Activated CD4-positive, alpha-beta T cell treated with anti-CD3 and anti-CD28 coated beads, Interleukin-10, Interleukin-2, amounts not matched to agents 100 ng/mL and 50 ng/mL, durations not matched to agents 16 hours and 8 hours (primary cell): Measurements from ENCODE around the gene TAX1BP3.

ENCODE experiments used
- DNase-seq: peaks from one replicate; pipeline ENCODE4 v3.0.0-alpha.2; 2020

Gene TAX1BP3

DNA sequence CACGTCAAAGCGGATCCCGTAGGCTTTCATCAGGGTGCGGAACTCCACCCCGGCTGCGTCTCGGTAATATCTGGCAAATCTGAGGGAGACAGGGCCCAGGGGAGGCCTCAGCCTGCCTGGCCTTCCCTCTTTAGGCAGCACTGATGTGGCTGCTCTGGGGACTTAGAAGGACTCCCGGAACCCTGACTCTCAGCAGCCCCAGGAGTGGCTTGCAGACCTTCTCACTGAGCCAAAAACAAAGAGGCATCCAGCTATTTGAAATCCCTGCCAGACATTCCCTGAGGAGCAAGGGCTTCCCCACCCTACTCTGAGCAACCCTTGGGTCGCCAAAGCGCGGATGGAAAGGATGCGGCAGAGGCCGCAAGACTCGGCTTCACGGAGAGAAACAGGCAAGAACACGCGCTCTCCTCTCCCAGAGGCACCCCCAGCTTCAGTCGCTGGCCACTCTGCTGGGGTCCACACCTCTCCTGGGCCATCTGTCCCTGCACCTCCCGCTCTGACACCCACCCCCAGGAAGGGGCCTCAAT lies 19.7 kb upstream of the TAX1BP3 start:
- DNase-seq, result no peak

DNA sequence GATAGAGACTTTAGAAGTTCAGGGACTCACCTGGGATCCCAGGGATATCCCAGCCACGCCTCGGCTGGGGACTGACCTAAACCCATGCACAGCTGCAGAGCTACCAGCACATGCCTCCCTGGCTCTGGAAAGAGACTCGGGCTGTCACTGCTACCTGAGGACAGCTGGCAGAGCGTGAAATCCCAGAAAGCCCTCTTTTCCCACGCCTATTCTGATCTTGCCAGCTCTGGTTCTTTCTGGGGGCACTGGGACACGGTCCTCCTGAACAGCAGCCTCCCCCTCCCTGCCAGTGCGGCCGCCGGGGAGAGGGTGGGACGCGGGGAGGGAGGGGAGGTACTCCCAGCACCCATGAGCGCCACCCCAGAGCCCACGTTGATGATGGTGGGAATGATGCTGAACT lies 16.8 kb upstream of the TAX1BP3 start:
- no peak for DNase-seq

DNA sequence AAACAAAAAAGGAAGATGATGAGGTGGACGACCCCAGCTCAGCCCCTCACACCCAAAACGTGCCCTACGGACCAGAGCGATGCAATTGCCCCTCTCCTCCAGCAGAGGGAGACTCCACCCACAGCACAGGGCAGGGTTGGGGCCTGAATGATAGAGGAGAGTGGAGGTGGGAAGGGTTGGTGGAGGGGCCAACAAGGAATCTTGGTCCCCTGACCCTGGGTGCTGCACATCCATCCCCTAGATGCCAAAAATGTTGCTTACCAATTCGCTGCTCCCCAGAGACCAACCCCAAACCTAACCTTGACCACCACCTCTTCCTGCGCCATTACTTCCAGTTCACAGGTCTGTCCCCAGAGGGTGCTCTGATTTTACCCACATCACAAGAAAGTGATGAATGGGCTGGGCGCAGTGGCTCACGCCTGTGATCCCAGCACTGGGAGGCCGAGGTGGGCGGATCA lies 14.7 kb upstream of the TAX1BP3 start:
- peak; percentile 71 for DNase-seq

DNA sequence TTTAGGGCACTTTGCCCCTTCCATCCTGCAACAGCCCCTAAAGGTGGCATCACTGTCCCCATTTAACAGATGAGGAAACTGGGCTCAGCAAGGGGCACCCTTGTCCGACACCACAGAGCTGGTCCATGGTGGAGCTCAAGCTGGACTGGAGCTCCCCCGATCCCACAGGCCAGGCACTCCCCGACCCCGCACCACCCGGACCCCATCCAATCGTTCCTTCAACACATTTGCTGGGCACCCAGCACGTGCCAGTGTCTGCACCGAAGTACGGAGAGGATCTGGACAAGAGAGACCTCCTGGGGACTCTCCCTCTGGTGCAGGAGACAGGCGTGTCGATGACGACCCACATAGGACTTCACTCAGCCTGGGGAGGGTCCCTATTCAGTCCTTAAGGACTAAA lies 13.7 kb upstream of the TAX1BP3 start:
- DNase-seq, result no peak

DNA sequence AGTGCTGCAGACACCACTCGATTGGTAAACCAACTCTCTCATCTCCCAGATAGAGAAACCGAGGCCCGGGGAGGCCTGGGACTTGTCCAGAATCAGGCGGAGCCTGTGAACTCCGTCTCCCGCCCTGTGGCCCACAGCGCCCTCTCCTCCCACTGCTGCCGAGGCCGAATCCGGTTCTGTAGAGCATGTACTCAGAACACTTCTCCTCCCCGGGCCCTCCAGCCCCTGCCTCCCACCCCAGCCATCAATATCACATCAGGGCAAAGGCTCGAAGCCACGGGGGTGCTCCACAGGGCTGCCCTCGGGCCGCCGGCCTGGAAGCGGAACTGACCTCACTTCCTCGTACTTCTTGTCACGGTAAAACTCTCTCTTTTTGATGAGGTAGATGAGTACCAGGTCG lies 13.2 kb upstream of the TAX1BP3 start:
- DNase-seq, result no peak

DNA sequence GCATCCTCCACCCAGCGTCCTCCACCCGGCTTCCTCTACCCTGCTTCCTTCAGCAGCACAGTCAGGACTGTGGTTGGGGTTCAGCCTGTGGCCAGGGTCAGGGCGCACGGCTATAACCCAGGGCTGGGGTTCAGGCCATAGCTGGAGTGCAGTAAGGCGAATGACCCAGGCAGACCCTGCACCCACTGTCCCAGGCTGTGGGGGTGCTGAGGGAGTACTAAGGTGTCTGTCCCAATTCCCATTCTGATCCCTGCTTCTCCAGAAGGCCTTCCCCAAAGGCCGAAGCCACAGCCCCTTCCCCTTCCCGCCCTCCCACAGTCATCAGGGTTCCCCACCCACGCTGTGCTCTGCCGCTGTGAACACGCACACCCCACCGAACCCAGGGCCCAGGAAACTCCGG lies 12.7 kb upstream of the TAX1BP3 start:
- DNase-seq, result no peak

DNA sequence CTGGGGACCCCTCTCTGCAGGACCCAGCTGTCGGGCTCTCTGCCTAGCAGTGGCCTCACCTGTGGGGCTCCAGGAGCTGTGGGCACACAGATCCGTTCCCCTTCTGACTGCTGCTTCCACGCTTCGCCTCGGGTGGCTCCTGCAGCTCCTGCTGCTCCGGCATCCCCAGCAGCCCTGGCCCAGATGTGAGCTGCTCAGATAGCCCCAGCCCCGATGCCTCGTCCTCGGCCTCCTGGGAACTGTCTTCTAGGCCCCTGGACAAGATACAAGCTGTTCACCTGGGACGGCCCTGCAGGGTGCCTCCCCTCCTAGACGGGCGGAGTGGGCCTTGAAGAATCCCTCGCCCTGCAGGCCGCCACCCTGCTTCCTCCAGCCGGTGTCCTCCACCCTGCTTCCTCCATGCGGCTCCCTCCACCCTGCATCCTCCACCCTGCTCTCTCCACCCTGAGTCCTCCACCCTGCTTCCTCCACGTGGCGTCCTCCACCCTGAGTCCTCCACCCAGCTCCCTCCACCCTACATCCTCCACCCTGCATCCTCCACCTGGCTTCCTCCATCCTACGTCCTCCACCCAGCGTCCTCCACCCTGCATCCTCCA lies 11.3 kb upstream of the TAX1BP3 start:
- no peak for DNase-seq

DNA sequence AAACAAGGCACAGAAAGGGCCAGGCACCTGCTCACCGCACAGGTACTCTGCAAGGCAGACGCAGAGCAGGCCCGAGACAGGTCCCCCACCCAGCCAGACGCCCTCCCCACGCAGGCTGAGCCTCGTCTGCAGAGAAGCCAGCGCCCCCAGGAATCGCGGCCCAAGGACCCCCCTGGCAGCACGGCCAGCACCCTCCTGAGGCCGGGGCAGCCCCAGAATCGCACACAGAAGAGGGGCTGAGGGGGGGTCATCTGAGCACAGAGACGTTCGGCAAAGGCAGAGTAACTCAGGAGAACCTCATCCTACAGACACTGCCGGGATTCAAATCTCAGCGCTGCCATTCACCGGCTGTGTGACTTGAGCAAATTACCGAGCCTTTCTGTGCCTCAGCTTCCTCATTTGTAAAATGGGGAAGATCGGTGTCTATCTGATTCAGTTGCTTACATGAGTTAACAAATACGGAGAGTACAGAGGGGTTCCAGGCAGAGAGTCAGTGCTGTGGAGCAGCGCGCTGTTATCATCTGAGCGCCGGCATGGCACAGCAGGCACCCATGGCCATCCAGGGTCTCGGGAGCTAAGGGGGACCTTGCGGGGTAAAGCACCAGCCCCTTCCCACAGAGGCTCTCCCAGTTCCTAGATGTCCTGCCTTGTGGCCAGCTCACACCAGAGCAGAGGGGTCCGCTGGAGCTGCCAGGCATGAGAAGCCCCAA lies 10.6 kb upstream of the TAX1BP3 start:
- no peak for DNase-seq

DNA sequence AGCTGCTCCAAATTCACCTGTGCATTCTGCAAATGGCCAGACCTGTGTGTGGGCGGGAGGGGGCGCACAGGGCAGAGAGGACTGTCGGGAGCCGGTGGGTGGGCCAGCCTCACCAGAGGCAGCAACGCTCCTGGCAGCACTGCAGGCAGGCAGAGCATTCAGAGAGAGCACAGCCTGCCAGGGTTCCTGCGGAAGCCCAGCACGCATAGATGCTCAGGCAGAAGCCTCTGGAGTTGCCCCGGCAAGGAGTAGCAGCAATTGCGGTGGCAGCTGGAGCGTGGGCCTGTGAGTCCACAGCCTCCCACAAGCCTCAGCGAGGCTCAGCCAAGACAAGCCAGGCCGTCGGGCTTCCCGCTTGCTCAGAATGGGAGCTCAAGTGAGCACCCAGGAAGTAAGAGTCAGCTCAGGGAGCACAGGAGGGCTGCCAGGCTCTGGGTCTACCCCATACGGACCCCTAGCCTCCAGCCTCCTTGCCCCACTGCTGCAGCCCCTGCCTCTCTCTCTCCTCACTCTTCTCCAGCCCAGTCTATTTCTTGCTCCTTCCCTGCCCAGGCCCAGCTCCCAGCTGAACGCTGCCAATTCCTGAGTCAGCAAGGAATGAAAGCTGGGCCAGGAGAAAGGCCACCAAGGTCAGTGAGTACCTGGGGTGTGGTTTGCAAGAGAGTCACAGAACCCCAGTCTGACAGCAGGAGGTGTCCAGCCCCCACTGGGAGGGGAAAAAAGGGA lies 9.9 kb upstream of the TAX1BP3 start:
- no peak for DNase-seq

DNA sequence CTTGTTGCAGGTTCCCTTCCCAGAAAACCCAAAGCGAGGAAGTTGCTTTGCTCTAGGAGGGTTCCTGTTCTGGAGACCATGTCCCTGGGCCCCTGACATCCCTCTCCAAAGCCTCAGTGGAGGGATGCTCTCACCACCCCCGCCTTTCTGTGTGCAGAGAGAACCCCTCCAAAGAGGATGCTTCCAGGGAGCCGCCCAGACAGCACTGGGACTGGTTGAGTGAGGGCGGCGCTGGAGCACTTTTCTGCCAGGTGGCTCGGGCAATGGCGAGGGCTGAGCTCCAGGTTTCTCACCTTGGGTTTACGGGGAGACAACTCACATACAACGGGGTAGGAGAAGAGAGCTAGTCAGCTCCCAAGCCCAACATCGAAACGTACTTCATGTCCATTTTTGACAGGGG lies 7.5 kb upstream of the TAX1BP3 start:
- no peak for DNase-seq

DNA sequence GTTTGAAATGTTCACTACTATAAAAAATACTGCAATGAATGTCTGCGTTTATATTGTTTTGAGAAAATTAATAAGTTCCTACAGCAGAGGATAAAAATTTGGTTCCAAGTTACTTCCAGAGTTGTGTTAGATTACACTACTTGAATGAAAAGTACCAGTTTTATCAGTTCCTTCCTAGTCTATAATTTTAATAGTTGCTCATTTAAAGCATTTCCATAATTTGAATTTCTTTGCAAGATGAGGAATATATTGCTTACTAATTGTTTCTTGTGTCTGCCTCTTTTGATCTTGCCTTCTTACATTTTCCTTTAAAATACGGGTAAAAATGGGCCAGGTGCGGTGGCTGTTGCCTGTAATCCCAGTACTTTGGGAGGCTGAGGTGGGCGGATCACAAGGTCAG lies 4.2 kb upstream of the TAX1BP3 start:
- DNase-seq, result no peak

DNA sequence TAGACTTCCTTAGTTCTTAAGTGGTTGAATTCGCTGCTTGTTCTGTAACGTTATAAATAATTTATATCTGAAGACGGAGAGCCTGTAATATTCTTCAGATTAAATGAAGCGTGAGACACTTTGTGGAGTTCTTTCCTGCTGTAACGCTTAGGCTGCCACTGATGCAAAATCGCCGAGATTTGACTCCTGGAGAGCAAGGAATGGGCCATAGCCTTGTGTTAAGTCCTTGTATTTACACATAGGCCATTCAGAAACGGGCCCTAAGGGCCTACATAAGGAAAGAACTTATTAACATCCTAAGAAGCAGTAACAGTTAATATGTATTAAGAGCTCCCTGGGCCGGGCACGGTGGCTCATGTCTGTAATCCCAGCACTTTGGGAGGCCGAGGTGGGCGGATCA lies 1.2 kb upstream of the TAX1BP3 start:
- no peak for DNase-seq

DNA sequence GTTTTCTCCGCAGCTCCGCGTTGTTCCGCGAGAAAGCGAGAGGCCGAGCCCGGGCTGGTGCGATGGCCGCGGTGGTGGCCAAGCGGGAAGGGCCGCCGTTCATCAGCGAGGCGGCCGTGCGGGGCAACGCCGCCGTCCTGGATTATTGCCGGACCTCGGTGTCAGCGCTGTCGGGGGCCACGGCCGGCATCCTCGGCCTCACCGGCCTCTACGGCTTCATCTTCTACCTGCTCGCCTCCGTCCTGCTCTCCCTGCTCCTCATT lies 638 bp upstream of the TAX1BP3 start:
- no peak for DNase-seq

DNA sequence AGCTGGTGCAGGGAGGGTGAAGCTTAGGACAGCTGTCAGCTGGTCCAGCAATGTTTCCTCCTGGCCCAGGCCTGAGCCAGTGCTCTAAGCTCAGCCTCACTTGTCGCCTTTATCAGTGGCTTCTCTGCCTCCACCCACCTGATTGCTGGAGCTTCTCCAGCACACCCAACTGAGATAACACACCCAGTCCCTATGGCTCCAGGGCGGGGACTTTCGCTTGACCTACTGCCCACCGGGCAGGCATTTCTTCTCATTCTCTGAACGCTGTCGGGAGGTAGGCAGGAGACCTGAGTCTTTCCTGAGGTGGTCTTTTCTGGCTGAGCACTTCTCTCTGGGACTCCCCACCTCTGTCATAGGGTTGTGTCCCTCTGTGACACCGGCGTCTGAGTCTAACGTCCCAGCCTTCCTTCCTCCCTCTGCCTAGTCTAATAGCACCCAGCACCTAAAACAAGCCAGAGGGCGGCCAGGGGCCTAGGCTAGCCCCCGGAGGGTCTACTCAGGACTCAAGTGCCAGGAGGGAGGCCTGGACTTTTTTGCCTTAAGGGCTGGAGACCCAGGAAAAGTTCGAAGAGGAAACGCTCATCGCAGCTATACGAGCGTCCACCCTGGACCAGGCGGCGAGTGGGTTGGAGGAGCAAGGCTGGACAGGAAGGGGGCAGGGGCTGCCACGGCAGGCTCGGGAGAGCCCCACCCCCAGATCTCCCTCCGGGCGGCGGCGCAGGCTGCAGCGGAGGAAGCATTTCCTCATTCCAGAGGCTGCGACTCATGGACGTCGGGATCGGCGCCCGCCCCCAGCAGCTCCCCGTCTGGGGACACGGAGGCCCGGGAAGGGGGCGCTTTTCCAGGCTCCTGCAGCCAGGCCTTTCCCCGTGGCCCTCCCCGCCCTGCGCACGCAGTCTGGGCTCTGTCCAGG lies 756 bp downstream of the TAX1BP3 start:
- DNase-seq, result peak; percentile 19

DNA sequence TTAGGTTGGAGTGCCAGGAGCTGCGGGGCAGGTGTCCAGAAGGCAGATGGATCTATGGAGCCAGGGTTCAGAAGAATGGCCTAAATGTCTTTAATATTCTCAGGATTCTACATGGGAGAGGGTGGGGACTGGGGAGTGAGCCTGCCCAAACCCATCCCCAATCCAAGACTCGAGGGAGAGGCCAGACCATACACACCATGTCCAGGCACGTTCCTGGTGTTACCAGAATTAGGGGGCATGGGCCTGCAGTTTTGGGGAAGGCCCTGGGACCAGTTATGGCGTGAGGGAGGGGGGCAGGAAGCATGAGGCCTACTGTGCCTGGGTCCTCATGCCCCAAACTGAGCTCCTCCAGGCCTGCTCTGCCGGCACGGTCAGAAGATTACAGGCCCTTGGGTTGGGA lies 1.9 kb downstream of the TAX1BP3 start:
- no peak for DNase-seq

DNA sequence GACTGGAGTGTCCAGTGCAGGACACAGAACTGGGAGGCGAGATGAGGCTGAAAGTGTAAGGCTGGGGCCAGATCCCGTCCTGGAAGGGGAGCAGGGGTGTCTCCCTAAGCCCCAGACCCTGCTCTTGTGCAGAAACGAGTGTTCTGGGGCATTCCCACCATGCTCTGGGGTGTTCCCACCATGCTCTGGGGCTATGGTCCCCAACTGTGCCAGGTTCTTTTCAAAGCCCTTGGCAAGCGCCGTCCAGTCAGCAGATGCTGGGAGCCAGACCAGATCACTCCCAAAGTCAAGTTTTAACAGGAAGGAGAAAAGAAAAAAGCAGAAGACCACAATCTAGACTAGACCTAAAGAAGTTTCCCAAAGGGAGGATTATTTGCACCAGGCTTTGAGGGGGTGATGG lies 2.5 kb downstream of the TAX1BP3 start:
- DNase-seq, result no peak

DNA sequence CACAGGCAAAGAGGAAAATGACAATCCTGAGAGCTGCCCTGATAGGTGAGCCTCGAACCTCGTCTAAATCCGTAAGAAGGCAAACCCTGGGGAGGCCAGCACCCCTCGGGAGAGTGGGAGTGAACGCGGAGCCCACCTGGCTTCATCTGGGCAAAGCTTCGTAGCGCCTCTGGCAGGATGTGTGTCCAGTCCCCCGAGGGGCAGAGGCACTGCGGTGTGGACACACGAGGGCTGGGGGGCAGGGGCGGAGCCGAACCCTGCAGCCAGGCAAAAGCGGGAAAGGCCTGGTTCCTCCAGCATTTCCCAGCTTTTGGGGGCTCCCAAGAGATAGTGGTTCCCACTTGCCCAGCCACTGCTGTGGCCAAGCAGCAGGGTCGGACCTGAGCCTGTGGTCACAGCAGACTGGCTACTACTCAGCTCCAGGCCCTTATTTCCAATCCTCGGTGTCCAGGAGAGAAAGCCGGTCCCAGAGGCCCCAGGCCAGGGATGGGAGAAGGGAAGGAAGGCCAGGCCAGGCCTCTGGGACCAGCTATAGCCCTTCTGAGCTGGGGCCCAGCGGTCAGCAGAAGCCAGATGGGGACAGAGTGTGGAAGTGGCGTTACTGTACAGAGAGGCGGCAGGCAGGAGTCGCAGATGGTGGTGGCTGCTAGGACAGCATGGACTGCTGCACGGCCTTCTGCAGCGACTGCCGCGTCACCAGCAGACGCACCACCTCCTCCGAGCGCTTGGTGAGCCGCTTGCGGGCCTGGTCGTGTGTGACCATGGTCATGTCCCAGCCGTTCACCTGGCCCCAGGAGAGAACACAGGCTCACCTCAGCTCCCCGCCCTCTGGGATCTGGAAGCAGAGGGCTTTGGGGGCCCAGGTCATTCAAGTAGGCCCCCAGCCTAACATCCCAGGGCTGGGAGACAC lies 5.0 kb downstream of the TAX1BP3 start:
- DNase-seq, result no peak

DNA sequence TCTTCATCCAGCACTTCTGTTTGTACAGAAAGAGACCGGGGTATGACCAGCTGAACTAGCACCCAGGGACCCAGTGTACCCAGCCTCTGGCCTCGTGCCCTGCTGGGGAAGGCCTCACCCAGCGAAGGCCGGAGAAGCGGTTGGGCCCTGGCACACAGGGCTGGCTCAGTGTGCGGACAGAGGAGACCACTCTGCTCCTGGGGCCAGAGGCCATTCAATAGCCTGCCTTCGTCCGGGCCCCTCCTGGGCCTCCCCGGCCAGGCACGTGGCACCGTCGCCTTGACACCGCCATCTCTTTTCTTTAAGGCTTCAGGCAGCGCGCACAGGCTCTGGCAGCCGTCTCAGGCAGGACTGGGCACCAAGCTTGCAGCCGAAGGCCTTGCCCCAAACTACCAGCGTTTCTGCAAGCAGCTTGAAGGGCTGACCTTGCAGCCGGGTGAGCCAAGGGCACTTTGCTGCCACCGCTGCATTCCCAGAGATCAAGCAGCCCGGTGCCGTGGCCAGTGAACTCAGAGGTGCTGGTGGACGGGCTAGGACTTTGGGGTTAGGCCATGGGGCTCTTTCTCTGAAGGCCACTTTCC lies 8.0 kb downstream of the TAX1BP3 start:
- no peak for DNase-seq

DNA sequence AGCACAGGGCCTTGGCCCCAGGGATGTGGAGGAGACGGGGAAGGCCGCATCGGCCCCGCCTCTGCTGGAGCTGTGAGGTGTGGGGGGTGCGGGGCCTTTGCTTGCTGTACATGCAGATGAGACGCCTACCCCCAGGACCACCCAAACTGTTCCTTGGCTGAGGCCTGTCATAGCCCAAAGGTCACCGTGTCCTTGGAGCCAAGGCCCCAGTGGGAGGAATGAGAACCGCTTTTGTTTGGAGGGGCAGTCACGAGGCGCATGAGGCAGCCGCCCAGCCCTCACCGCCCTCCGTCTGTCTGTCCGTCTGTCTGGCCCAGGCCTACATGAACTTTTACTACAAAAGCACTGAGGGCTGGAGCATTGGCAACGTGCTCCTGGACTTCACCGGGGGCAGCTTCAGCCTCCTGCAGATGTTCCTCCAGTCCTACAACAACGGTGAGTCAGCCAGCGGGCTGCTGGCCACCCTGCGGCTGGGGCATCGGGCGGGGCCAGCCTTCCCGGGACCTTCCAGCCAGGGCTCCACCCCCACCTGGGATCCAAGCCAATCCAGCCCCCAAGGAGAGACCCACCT lies 8.8 kb downstream of the TAX1BP3 start:
- no peak for DNase-seq

DNA sequence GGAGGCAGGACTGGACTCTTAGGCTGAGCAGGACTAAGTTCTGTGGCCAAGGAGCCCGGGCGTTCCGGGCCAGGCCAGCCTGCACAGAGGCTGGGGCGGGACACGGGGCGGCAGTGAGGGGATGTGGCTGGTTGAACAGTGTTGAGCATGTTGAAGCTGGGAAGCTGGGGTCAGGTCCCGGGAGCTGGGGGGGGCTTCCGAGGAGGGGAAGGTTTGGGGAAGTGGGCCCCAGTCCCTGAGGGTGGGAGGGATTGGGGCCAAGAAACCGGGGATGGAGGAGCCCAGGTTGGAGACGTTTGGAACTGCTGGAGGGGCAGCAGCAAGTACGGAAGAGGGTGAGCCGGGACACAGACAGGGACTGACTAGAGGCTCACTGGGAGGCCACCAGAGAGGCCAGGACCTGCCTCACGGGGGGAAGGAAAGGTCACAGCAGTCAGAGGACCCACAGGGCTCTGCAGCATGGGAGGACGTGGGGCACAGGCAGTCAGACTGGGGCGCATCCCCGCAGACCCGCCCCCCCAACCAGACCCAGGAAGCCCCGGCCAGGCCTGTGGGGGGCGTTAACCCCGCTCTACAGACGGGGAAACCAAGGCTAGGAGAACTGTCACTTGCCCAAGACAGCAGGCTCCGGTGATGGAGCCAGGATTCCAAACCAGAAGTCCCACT lies 9.5 kb downstream of the TAX1BP3 start:
- DNase-seq, result no peak
